GM19351 (cell line): ENCODE measurements around the gene OGG1.
A peak's percentile ranks its signal among the peaks of the same experiment; 100 is the strongest.

Experiments
- ATAC-seq: cut with Tn5 transposase; IDR thresholded peaks from one replicate; pipeline ENCODE4 v1.9.1; 2021; ENCODE audit warnings: mild to moderate bottlenecking, moderate library complexity; ENCODE audit not compliant: unreplicated experiment

Gene OGG1

DNA sequence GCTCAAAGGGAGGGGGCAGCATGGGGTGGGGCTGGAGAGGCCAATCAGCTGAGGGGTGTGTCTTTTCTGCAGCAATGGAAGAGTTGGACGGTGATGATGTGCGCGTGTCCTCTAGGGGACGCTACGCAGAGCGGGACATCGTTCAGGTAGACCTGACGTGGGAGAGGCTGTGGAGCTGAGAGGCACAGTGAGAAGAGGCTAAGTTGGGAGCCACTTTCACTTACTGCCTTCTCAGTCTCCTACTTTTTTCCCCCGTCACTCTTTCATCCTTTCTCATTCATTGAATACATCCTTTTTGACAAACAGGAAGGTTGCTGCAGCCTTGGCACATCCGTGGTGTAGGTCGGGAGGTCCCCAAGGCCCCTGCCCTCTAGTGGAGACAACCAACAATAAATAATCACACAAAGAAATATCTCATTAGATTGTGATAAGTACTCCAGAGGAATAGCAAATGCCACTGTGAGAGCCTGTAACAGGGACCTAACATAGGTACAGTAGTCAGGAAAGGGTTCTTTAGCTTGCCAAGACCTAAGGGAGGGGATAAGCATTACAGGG, 22.6 kb upstream of the OGG1 start:
- peak; percentile 30 for ATAC-seq

DNA sequence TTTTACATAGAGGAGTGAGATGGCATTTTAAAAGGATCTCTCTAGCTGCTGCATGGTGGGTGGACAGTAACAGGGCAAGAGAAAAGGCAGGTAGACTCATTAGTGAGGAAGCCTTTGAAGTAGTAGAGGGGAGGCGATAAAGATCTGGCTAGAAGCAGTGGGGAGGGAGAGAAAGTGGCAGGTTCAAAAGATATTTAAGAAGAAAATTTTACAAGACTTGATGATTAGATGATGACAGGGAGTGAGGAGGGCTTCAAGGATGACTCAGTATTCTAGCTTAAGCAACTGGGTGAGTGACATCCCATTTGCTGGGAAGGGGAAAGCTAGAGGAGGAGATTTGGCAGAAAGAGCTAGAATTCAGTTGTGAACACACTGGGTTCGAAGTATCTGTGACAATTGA, 22.0 kb upstream of the OGG1 start:
- ATAC-seq: no peak

DNA sequence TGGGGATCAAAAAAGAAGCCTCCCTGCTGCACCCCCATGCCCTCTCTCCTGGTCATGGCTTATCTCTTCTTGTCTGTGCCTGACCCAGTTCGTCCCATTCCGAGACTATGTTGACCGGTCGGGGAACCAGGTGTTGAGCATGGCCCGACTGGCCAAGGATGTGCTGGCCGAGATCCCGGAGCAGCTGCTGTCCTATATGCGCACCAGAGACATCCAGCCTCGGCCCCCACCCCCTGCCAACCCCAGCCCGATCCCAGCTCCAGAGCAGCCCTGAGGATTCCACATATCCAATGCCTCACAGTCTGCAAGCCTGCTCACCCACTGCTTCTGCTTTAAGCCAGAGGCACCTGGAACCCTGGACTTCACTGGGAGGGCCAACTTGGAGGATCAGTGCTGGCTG, 20.3 kb upstream of the OGG1 start:
- ATAC-seq: no peak

DNA sequence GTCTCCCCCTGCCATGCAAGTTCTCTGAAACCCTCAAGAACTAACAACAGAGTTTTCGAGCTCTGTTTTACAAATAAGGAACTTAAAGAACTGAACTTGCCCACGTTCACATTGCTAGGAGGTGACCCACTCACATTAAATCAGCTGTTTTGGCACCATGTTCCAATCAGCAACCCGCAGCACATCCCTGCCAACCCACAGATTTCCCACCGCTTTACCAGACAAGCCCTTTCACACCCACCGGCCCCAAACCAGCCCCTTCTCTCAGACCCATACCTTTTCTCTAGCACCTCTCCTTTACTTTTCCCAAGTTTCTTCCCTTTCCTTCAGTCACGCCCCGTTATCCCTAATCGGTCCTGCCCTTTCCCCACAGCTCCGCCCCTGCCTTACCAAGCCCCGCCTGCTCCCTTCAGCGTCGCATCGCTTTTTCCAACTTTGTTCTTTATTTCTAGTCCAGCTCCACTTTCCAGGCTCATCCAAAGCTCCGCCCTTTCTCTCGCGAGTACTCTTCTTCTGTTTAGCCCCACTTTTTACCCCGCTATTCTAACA, 19.0 kb upstream of the OGG1 start:
- ATAC-seq: peak; percentile 35

DNA sequence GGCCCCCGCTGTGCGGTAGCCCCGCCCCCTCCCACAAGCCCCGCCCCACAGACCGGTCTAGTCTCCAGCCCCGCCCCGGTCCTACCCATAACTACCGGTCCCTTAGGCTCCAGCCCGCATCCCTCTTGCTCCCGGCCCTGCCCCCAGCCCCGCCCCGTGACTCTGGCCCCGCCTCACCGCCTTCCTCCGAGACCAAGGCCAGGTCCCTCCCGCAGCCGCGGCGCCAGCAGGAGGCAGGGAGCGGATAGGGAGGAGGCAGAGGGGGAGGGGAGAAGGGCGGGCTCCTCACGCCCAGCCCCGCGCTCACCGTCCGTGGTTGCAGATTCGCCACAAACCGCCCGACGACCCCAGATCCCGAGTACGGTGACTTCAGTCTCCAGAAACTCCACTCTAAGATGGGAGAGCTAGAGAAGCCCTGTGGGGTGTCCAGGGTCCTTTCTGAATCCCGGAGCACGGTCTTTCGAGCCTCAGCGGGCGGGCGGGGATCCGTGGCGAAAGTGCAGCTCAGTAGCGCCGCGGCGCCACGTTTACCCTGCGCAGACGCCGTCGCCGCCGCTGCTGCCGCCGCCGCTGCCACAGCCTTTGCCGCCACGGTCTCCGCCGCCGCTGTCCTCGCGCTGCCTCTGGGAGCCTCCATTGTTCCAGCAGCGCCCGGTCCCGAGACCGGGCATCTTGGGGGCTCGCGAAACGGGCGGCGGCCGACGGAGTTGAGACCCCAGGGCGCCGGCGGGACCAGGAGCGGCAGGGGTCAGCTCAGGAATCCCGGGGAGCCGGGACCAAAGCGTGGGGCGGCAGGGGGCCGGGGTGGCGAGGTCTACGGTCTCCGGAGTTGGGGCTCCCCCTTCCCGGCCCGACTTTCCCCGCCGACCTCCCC, 18.3 kb upstream of the OGG1 start, which contains the start of gene BRPF1:
BRPF1 (plus strand) TSS at position 530 of the 874 bp plus-strand sequence. CDS start 2,406 bp downstream, outside the sequence.
- peak; percentile 88 for ATAC-seq

DNA sequence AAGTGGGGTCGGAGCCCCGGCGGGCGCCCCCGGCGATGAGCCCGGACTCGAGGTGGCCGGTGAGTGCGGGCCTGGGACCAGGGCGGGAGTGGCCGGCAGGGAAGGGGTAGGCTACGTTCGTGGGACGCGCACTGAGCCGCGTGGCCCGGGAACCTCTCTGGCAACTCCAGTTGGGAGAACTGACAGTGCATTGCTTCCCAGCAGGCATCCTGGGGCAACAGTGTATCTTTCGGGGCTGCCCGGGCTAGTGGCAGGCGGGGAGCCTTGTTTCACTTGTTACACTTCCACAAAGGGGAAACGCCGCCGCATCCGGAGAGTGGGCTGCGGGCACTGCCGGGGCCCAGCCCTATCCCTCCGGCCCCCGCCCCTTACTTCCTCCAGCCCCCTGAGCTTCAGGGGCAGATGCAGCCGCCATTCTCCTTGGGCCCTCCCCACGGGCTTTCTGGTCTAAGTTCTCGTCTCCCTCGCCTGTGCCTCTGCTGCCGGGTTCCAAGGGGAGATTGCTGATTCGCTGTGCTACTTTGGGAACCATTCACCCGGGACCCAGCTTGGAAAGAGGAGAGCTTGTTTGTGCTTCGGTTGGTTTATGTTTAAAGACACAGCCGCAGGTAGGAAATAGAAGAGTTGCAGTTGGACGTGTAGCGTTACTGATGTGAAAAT, 17.5 kb upstream of the OGG1 start:
- ATAC-seq: no peak

DNA sequence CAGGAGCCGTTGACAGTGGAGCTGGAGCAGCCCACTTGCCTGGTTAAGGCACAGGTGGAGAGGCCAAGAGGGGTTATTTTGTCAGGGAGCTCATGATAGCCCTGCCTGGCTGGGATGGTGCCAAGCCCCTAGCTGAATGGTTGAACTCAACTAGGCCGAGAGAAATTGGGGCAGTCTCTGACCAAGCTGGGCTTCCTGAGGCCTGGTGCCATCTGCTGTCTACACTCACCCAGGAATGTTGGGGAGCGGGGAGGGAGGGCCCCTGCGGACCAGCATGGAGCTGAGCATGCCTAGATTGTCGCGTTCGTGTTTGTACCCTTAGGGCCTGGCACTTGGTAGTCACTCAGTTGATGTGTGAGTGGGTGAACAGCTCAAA, 17.0 kb upstream of the OGG1 start:
- ATAC-seq: no peak

DNA sequence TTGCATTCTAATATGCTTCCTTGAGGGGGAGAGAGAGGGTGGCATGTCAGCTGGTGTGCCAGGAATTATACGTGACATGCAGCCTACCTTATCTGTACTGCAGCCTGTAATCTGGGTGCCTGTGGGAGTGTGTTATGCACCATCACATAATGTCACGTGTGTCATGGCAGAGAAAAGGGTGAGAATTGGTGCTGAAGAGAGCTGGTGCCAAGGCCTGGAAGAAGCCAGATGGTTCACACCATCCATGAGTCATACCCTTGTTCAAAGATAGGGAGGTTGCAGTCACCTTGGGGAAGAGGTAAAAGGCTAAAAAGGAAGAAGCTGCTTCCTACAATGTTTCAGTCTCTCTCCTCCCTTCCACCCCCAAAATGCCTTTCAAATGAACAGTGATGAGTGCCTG, 12.9 kb upstream of the OGG1 start:
- no peak for ATAC-seq

DNA sequence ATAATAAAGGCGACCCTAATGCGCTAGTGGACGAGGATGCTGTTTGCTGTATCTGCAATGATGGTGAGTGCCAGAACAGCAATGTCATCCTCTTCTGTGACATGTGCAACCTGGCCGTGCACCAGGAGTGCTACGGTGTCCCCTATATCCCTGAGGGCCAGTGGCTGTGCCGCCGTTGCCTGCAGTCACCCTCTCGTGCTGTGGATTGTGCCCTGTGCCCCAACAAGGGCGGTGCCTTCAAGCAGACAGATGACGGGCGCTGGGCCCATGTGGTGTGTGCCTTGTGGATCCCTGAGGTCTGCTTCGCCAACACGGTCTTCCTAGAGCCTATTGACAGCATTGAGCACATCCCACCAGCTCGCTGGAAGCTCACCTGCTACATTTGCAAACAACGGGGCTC, 10.6 kb upstream of the OGG1 start:
- no peak for ATAC-seq

DNA sequence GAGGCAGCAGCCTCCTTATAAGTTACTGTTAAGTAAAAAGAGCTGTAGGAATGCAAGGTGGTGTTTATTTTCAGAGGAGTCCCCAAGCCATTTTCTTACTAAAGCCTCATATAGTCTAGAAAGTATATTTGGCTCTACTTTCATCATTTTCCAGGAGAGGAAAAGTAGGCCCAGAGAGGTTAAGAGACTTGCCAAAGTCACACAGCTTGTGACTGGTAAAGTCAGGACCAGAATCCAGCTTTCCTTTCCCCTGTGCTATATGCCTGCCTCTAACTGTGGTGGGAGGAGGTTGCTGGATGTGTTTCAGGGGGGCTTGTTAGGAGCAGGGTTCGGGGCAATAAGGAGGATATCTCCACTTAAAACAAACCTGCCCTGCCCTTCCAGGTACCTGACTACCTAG, 7.2 kb upstream of the OGG1 start:
- ATAC-seq: no peak

DNA sequence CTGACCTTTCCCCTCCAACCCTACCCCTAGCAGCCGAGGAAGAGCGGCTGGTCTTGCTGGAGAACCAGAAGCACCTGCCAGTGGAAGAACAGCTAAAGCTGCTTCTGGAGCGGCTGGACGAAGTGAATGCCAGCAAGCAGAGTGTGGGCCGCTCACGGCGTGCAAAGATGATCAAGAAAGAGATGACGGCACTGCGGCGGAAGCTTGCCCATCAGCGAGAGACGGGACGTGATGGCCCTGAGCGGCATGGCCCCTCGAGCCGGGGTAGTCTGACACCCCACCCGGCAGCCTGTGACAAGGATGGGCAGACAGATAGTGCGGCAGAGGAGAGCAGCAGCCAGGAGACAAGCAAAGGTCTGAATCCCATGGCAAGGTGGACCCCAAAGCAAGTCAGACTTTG, 6.2 kb upstream of the OGG1 start:
- ATAC-seq: no peak

DNA sequence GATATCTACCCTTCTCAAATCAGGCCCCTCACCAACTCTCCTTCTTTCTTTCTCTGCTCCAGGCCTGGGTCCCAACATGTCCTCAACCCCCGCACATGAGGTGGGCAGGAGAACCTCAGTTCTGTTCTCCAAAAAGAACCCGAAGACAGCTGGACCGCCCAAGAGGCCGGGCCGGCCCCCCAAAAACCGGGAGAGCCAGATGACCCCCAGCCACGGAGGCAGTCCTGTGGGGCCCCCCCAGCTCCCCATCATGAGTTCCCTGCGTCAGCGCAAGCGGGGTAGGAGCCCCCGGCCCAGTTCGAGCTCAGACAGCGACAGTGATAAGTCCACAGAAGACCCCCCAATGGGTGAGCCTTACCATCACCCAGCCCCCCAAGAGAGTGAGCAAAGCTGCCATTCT, 5.6 kb upstream of the OGG1 start:
- ATAC-seq: no peak

DNA sequence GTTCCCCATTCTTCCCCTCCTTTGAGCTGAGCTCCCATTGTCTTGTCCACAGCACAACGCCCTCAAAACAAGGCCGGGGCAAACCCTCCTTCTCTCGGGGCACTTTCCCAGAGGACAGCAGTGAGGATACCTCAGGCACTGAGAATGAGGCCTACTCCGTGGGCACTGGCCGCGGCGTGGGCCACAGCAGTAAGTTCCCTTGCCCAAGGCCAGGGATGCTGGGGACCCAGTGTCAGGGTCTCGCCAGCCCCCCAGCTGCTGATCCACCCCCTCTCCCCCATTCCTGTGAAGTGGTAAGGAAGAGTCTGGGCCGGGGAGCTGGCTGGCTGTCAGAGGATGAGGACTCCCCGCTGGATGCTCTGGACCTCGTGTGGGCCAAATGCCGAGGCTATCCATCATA, 4.2 kb upstream of the OGG1 start:
- ATAC-seq: no peak

DNA sequence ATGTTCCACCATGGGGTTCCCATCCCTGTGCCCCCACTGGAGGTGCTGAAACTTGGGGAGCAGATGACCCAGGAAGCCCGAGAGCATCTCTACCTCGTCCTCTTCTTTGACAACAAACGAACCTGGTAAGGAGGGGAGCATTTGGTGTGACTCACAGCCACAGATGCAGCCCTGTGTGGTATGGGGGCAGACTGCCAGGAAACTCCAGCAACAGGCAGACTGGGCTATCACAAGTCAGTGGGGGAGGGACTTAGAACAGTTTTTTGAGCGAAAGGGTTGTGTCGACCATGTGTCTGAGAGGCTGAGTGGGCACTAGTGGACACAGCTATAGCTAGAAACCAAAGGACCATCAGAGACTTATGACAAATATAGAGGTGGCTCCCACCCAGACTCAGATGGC, 3.4 kb upstream of the OGG1 start:
- ATAC-seq: no peak

DNA sequence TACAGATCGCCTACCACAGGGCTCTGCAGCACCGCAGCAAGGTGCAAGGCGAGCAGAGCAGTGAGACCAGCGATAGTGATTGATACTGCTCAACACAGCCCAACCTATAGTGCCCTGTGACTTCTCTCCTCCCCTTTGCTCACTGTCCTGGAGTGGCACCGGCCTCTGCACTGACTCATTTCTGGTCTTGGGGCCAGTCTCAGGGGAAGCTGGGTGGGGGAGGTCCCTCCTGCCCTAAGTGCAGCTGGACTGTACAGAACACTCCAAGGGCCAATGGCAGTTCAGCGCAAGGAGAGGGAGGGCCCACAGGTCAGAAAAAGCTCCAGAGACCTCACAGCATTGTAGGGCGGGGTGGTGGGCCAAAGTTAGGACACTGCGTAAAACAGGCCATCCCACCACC, 2.5 kb upstream of the OGG1 start:
- no peak for ATAC-seq

DNA sequence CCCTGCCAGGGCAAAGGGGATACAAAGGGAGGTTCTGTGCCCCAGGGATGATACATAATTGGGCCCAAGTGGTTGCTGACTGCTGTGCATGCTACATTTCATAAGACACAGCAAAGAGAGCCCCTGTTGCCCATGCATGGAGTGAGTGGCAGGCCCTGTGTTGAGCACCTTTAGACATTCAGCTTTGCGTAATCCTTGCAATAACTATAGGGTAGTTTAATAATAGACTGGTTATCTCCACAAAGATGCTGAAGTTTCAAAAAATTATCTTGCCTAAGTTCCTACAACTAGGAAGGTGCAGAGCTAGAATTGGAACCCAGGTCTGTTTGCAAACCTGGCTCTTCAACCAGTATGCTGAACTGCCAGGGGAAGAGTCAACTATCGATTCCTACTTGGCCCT, 1.7 kb upstream of the OGG1 start:
- ATAC-seq: no peak

DNA sequence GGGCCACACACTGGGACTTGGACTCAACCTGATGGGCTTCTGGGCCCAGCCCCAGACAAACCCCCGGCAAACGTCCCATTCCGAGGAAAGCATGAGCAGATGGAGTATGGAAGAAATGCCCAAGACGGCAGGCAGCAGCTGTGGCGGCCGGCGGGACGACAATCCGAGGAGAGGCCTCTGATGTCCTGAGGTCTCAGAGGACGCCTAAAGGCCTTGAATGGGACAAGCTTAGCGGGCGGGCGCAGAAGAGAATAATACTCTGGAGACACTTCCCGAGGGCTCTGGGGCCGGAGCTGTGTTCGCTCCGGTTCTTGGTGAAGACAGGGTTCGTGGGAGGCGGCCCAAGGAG, 482 bp upstream of the OGG1 start:
- no peak for ATAC-seq

DNA sequence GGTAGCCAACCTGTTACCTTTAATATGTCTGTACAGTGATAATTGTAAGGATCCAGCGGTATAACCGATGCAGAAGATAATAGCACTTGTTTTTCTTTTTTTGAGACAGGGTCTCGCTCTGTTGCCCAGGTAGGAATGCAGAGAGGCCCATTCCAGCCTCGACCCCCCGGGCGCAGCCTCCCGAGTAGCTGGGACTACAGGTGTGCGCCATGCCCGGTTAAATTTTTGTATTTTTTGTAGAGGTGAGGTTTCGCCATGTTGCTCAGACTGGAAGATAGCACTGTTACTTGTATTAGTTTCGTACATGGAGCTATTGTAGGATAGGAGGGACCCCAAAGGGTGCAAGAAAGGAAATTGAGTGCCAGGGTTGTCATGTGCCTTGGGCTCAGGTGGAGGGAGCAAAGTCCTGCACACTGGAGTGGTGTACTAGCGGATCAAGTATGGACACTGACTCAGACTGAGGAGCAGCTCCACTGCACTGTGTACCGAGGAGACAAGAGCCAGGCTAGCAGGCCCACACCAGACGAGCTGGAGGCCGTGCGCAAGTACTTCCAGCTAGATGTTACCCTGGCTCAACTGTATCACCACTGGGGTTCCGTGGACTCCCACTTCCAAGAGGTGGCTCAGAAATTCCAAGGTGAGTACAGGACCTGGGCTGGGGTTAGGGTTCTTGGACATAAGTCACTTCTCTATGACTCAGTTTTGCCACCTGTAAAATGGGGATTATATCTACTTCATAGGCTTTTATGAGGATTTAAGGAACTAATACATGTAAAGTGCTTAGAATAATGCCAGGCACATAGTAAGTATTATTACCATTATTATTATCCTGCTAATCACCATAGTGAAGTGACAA, 1.0 kb downstream of the OGG1 start:
- no peak for ATAC-seq

DNA sequence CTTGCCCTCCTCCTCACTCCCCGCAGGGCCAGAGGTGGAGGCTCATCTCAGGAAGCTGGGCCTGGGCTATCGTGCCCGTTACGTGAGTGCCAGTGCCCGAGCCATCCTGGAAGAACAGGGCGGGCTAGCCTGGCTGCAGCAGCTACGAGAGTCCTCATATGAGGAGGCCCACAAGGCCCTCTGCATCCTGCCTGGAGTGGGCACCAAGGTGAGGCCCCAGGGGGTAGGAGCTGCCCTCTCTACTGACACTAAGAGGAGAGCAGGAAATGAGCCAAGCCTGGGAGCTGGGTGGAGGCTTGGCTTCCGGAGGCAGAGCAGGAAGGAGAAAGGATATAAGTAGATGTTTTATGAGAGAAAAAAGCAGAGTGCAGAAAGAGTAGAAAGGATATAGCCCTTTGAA, 4.9 kb downstream of the OGG1 start:
- no peak for ATAC-seq

DNA sequence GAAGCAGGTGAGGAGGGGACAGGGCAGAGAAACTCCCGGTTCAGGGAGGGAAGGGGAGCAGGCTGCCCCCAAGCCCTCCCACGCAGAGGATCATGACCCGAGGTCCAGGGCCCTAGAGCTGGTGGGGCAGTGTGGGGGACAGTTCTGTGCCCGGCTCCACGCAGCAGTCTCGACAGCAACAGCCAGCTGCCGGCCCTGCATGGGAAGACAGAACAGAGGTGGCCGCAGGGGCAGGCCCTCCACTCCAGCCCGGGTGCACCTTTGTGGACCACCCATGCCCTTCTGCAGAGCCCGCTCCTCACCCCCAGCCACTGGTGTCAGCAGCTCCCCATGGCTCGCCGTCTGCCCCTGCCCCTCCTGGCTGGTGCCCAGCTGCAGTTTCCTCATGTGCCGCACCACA, 7.7 kb downstream of the OGG1 start:
- ATAC-seq: no peak
